K562 (cell line): ENCODE results near the gene FAM120AOS.

Source experiments
- CBX2 ChIP-seq: fragments of 200-600 bp; sonication (generic); IDR thresholded peaks from one replicate; pipeline ENCODE4 v1.6.1; 2012; ENCODE audit warnings: mild to moderate bottlenecking, low read length, inconsistent platforms; ENCODE audit not compliant: insufficient read depth, poor library complexity, severe bottlenecking
- OTX1 ChIP-seq: fragments of 450-650 bp; formaldehyde crosslinking; IDR thresholded peaks from 2 replicates; pipeline ENCODE4 v1.4.0; 2022; ENCODE audit warnings: mild to moderate bottlenecking
- POLR2AphosphoS5 ChIP-seq: IDR thresholded peaks from 2 replicates; pipeline ENCODE4 v1.6.1; 2011; ENCODE audit warnings: mild to moderate bottlenecking, low read depth, low read length, moderate library complexity; ENCODE audit not compliant: control insufficient read depth, insufficient read depth
- SOX6 ChIP-seq: fragments of 450-650 bp; IDR thresholded peaks from 2 replicates; pipeline ENCODE4 v1.6.1; 2014; ENCODE audit warnings: mild to moderate bottlenecking
- TAF15 ChIP-seq: fragments of 200-400 bp; formaldehyde crosslinking; IDR thresholded peaks from 2 replicates; pipeline ENCODE4 v1.6.1; 2017; ENCODE audit warnings: mild to moderate bottlenecking, low read depth, low read length, moderate library complexity
- TF ChIP-seq, protein P1 (sequence below), 3 experiments: IDR thresholded peaks in 2 of 3; conservative IDR thresholded peaks in 1 of 3; 2 replicates each; pipeline ENCODE4 v1.5.1; 2011 to 2012; ENCODE audit warnings: low read length in 3 of 3, mild to moderate bottlenecking in 3 of 3, control low read depth in 2 of 3, improper control_type of control experiment in 1 of 3, inconsistent platforms in 1 of 3, low read depth in 1 of 3, mixed read lengths in 1 of 3, moderate library complexity in 1 of 3; ENCODE audit not compliant: insufficient read depth in 2 of 3

DNA sequence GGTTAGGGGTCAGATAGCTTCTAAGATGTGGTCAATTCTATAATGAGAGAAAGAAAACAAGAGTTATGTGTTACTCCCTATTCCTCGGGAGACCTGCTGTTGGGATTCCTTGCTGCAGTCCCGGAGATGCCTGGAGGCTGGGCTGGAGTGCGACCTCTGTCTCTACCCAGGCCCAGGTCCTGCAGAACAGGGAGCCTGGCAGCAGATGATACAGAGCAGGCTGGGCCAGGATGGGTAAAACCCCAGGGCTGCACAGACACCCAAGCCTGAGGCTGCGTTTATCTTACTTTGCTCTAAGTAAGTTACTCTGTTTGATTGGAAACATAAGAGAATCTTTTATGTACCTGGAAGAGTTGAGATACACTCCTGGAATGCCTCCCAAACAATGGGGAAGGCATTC is 26.9 kb upstream of the FAM120AOS start:
- no peak for TF ChIP-seq CBX2
- no peak for TF ChIP-seq TAF15
- TF ChIP-seq POLR2AphosphoS5 = no peak
- TF ChIP-seq, protein P1, sequence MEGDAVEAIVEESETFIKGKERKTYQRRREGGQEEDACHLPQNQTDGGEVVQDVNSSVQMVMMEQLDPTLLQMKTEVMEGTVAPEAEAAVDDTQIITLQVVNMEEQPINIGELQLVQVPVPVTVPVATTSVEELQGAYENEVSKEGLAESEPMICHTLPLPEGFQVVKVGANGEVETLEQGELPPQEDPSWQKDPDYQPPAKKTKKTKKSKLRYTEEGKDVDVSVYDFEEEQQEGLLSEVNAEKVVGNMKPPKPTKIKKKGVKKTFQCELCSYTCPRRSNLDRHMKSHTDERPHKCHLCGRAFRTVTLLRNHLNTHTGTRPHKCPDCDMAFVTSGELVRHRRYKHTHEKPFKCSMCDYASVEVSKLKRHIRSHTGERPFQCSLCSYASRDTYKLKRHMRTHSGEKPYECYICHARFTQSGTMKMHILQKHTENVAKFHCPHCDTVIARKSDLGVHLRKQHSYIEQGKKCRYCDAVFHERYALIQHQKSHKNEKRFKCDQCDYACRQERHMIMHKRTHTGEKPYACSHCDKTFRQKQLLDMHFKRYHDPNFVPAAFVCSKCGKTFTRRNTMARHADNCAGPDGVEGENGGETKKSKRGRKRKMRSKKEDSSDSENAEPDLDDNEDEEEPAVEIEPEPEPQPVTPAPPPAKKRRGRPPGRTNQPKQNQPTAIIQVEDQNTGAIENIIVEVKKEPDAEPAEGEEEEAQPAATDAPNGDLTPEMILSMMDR (IDR thresholded peaks at IDR 0.05 in 2 of 3, conservative IDR thresholded peaks at IDR 0.05 in 1 of 3; ENCODE audit: insufficient read depth in 2 of 3, low read depth in 1 of 3, low read length in 3 of 3) = no peak
- TF ChIP-seq OTX1 (CRISPR knock-in tag) = no peak
- TF ChIP-seq SOX6 = no peak
